GM18505 (cell line): ENCODE results near the gene FARS2.

Experiments used
- ATAC-seq: cut with Tn5 transposase; IDR thresholded peaks from one replicate; pipeline ENCODE4 v1.9.1; 2021; ENCODE audit not compliant: unreplicated experiment
- POLR2A ChIP-seq: IDR thresholded peaks from 4 replicates; pipeline ENCODE4 v1.6.1; 2011; ENCODE audit warnings: borderline replicate concordance; ENCODE audit not compliant: insufficient read depth, insufficient read length; ENCODE audit errors: extremely low read depth

Gene FARS2

GRCh38 chr6:5403076-5403475 lies 141.8 kb downstream of the FARS2 start:
- no peak for ATAC-seq
- TF ChIP-seq POLR2A = no peak

GRCh38 chr6:5403609-5404008 lies 142.3 kb downstream of the FARS2 start:
- ATAC-seq = no peak
- no peak for TF ChIP-seq POLR2A

- TF ChIP-seq POLR2A = no peak
- no peak for ATAC-seq
Measured at GRCh38 chr6:5405976-5406375, 144.7 kb downstream of the FARS2 start.

GRCh38 chr6:5411414-5411813 lies 150.1 kb downstream of the FARS2 start:
- no peak for ATAC-seq
- TF ChIP-seq POLR2A = no peak

- no peak for TF ChIP-seq POLR2A
Measured at GRCh38 chr6:5412017-5412416, 150.7 kb downstream of the FARS2 start.

GRCh38 chr6:5412663-5413062 lies 151.3 kb downstream of the FARS2 start:
- no peak for ATAC-seq

More at GRCh38 chr6:5412017-5412416, 150.7 kb downstream of the FARS2 start:
- ATAC-seq = no peak

GRCh38 chr6:5416250-5416649 lies 154.9 kb downstream of the FARS2 start:
- TF ChIP-seq POLR2A = no peak
- no peak for ATAC-seq

More at GRCh38 chr6:5412663-5413062, 151.3 kb downstream of the FARS2 start:
- TF ChIP-seq POLR2A = no peak

- no peak for ATAC-seq
- no peak for TF ChIP-seq POLR2A
Measured at GRCh38 chr6:5422321-5422915, 161.1 kb downstream of the FARS2 start.

- ATAC-seq = no peak
- TF ChIP-seq POLR2A = no peak
Measured at GRCh38 chr6:5423251-5423650, 161.9 kb downstream of the FARS2 start.

GRCh38 chr6:5424726-5425125 lies 163.4 kb downstream of the FARS2 start:
- no peak for ATAC-seq

GRCh38 chr6:5425267-5425666 lies 164.0 kb downstream of the FARS2 start:
- TF ChIP-seq POLR2A = no peak
- ATAC-seq = no peak

More at GRCh38 chr6:5424726-5425125, 163.4 kb downstream of the FARS2 start:
- TF ChIP-seq POLR2A = no peak

- no peak for ATAC-seq
- no peak for TF ChIP-seq POLR2A
Measured at GRCh38 chr6:5425797-5426196, 164.5 kb downstream of the FARS2 start.

GRCh38 chr6:5427586-5427985 lies 166.3 kb downstream of the FARS2 start:
- TF ChIP-seq POLR2A = no peak
- no peak for ATAC-seq

- TF ChIP-seq POLR2A = no peak
- ATAC-seq = no peak
Measured at GRCh38 chr6:5433324-5433723, 172.0 kb downstream of the FARS2 start.

GRCh38 chr6:5435449-5435848 lies 174.1 kb downstream of the FARS2 start:
- no peak for TF ChIP-seq POLR2A
- ATAC-seq = no peak
